H1 (cell line): ENCODE results near the gene POLR2L. TPM values are rescaled to one million over a fixed set of nuclear protein-coding genes. Genes with fewer than 3 reads are reported as not detected.

Experiments
- BCL11A ChIP-seq, 2 experiments: IDR thresholded peaks; one replicate each; pipeline ENCODE4 v1.6.1; 2011; ENCODE audit warnings: low read depth in 2 of 2, low read length in 2 of 2, mild to moderate bottlenecking in 2 of 2
- CBX5 ChIP-seq: fragments of 300-800, 300-1000 bp; sonication (generic); IDR thresholded peaks from 2 replicates; pipeline ENCODE4 v1.7.1; 2016; ENCODE audit warnings: antibody characterized with exemption, low read length, low read depth
- EZH2 ChIP-seq: fragments of 200-600 bp; sonication (generic); IDR thresholded peaks from 2 replicates; pipeline ENCODE4 v1.7.1; 2012; ENCODE audit warnings: low read depth, mild to moderate bottlenecking, moderate library complexity, low read length, inconsistent platforms; ENCODE audit not compliant: severe bottlenecking
- HDAC2 ChIP-seq, 2 experiments: fragments of 300-600 bp in 1 of 2; sonication (generic) in 1 of 2; IDR thresholded peaks; 2 replicates each; pipeline ENCODE4 v1.6.1; 2011 to 2012; ENCODE audit warnings: low read depth in 2 of 2, low read length in 2 of 2, mild to moderate bottlenecking in 2 of 2, moderate library complexity in 2 of 2, borderline replicate concordance in 1 of 2, inconsistent platforms in 1 of 2
- KDM4A ChIP-seq: IDR thresholded peaks from one replicate; pipeline ENCODE4 v1.7.1; 2012; ENCODE audit warnings: low read depth, mild to moderate bottlenecking, moderate library complexity, low read length, inconsistent platforms; ENCODE audit not compliant: severe bottlenecking
- PHF8 ChIP-seq: fragments of 200-600 bp; sonication (generic); conservative IDR thresholded peaks from 2 replicates; pipeline ENCODE4 v1.7.1; 2012; ENCODE audit warnings: low read depth, mild to moderate bottlenecking, inconsistent platforms, low read length, moderate library complexity
- polyA plus RNA-seq, 7 experiments: library from polyadenylated mRNA; depleted of rRNA in 3 of 7; stranded (reverse) in 5 of 7; unstranded in 2 of 7; fragments of >200 nt in 5 of 7; fragments of 200-250 nt in 2 of 7; gene quantifications; 1 replicate in 5 of 7; 2 replicates in 1 of 7; 4 replicates in 1 of 7; pipeline versions ENCODE4 v1.2.1 to v1.2.3, GENCODE V29; 2011 to 2013; ENCODE audit warnings: missing spikeins in 2 of 7, mixed read lengths in 2 of 7
- total RNA-seq: library from RNA; stranded (reverse); fragmentation: NEBNext Ultra II Directional; extraction: Animal tissue kit (Norgen Biotek cat#: 25700); gene quantifications from 2 replicates; pipeline ENCODE4 v1.2.1, GENCODE V29; 2021

Gene POLR2L
- total and polyA plus RNA-seq, 2 of the 8 experiments (the other 6 are each of a cell fraction or from before 2014, with no cell fraction given): 140 to 151 TPM

DNA sequence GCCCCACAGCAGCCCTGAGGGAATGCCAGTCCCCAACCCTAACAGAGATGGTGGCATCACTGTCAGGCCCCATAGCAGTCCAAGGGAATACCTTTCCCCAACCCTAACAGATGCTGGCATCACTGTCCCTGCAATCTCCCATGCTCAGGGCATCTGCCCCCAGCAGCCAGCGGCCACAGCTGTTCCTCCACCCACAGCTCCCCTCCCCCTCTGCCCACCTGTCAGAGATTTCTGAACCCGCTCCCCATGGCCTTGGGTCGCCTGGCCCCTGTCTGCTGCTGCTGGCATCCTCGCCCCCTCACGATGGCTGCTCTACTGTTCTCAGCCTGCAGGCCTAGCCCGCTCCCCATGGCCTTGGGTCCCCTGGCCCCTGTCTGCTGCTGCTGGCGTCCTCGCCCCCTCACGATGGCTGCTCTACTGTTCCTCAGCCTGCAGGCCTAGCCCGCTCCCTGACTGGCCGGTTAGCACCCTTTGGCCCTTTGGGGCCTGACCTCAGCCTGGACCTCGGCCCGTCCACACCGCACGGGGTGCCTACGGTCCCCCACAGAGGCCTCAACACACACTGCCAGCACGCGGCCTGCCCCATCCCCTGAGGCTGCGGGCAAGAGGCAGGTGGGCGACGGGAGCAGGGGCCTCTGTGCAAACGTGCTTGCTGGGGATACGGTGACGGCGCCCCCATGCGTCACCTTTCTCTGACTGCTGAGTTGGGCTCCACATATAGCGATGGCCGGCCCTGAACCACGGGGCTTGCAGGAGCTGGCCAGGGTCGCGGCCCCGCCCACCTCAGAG lies 47.6 kb upstream of the POLR2L start (continued):
- TF ChIP-seq PHF8 (no peak), BCL11A (IDR thresholded peaks at IDR 0.05; ENCODE audit: low read depth in 2 of 2, low read length in 2 of 2) (no peak), CBX5 (no peak), KDM4A (no peak), EZH2 (no peak), HDAC2 (IDR thresholded peaks at IDR 0.05; ENCODE audit: borderline replicate concordance in 1 of 2, low read depth in 2 of 2, low read length in 2 of 2) (no peak)
- TF ChIP-seq, all 59 proteins: peak for 2
